Measurements from ENCODE around the gene EFCAB12.
A peak's percentile ranks its signal among the peaks of the same experiment; 100 is the strongest.

The EFCAB12 gene

GRCh38 chr3:129445471-129445870 is 17.0 kb upstream of the EFCAB12 start:
- no peak for DNase-seq (ENCODE audit: low read depth in 2 of 2)

GRCh38 chr3:129442947-129443346 is 14.5 kb upstream of the EFCAB12 start:
- DNase-seq (ENCODE audit: low read depth in 2 of 2), result no peak

- DNase-seq (ENCODE audit: low read depth in 2 of 2), result no peak
Observed at GRCh38 chr3:129442486-129442885, 14.1 kb upstream of the EFCAB12 start.

- DNase-seq (ENCODE audit: low read depth in 2 of 2), result no peak
Observed at GRCh38 chr3:129441782-129442181, 13.3 kb upstream of the EFCAB12 start.

GRCh38 chr3:129441215-129441614 is 12.8 kb upstream of the EFCAB12 start:
- no peak for DNase-seq (ENCODE audit: low read depth in 2 of 2)

- no peak for DNase-seq (ENCODE audit: low read depth in 2 of 2)
Observed at GRCh38 chr3:129440618-129441190, 12.3 kb upstream of the EFCAB12 start.

GRCh38 chr3:129439817-129440617 is 11.6 kb upstream of the EFCAB12 start, which contains the start of the genes IFT122 and MBD4:
TSS of gene IFT122 (plus strand) at chr3:129440224. CDS start at chr3:129440331, 107 bp downstream.
TSS of gene MBD4 (minus strand) at chr3:129439948. CDS start at chr3:129439833, 115 bp downstream.
- peak; percentile 97 to 98 for DNase-seq (ENCODE audit: low read depth in 2 of 2)

GRCh38 chr3:129439226-129439816 is 10.9 kb upstream of the EFCAB12 start:
- no peak for DNase-seq (ENCODE audit: low read depth in 2 of 2)

GRCh38 chr3:129435367-129435766 is 6.9 kb upstream of the EFCAB12 start:
- DNase-seq (ENCODE audit: low read depth in 2 of 2), result no peak

GRCh38 chr3:129434140-129434539 is 5.7 kb upstream of the EFCAB12 start:
- DNase-seq (ENCODE audit: low read depth in 2 of 2), result no peak

- no peak for DNase-seq (ENCODE audit: low read depth in 2 of 2)
Observed at GRCh38 chr3:129433565-129433964, 5.1 kb upstream of the EFCAB12 start.

GRCh38 chr3:129432671-129433070 is 4.2 kb upstream of the EFCAB12 start:
- no peak for DNase-seq (ENCODE audit: low read depth in 2 of 2)

- no peak for DNase-seq (ENCODE audit: low read depth in 2 of 2)
Observed at GRCh38 chr3:129432036-129432435, 3.6 kb upstream of the EFCAB12 start.

GRCh38 chr3:129429602-129430001 is 1.2 kb upstream of the EFCAB12 start:
- DNase-seq (ENCODE audit: low read depth in 2 of 2), result no peak

- DNase-seq (ENCODE audit: low read depth in 2 of 2), result no peak
Observed at GRCh38 chr3:129429080-129429451, 630 bp upstream of the EFCAB12 start.

- DNase-seq (ENCODE audit: low read depth in 2 of 2), result no peak
Observed at GRCh38 chr3:129428007-129428375, 445 bp downstream of the EFCAB12 start.

GRCh38 chr3:129425619-129426018 is 2.8 kb downstream of the EFCAB12 start:
- DNase-seq (ENCODE audit: low read depth in 2 of 2), result no peak

GRCh38 chr3:129425213-129425612 is 3.2 kb downstream of the EFCAB12 start:
- DNase-seq (ENCODE audit: low read depth in 2 of 2), result no peak

- no peak for DNase-seq (ENCODE audit: low read depth in 2 of 2)
Observed at GRCh38 chr3:129424185-129424841, 4.1 kb downstream of the EFCAB12 start.

GRCh38 chr3:129422897-129423296 is 5.5 kb downstream of the EFCAB12 start:
- no peak for DNase-seq (ENCODE audit: low read depth in 2 of 2)

GRCh38 chr3:129421988-129422745 is 6.3 kb downstream of the EFCAB12 start:
- no peak for DNase-seq (ENCODE audit: low read depth in 2 of 2)

Measured in stimulated activated CD8-positive, alpha-beta memory T cell treated with anti-CD3 and anti-CD28 coated beads, Interleukin-15, amount 100 ng/mL, for 4 hours (primary cell).